SU-DHL-6 (cell line): ENCODE measurements around the gene KDM1B.

Experiments
- EZH2phosphoT487 ChIP-seq: fragments of 200-600 bp; sonication (generic), shearing (Covaris generic); conservative IDR thresholded peaks from 2 replicates; pipeline ENCODE4 v1.6.1; 2018; ENCODE audit warnings: mild to moderate bottlenecking, antibody characterized with exemption, low read length, moderate library complexity, mixed read lengths
- TF ChIP-seq, protein P1 (sequence below): fragments of 200-600 bp; sonication (generic); IDR thresholded peaks from one replicate; pipeline ENCODE4 v1.5.1; 2017; ENCODE audit warnings: antibody characterized with exemption, mild to moderate bottlenecking, low read length, moderate library complexity; ENCODE audit not compliant: insufficient read depth, poor library complexity, severe bottlenecking

DNA sequence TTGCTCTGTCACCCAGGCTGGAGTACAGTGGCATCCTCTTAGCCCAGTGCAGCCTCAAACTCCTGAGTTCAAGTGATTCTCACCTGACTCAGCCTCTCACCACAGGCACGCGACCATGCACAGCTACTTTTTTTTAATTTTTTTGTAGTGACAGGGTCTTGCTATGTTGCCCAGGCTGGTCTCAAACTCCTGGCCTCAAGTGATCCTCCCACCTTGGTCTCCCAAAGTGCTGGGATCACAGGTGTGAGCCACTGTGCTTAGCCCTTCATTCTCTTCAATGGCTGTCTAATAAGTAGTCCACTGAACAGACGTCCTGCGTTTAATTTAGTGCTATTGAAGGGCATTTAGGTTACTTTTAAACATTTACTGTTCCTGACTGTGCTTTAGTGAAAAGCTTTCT is 27.3 kb downstream of the KDM1B start:
- TF ChIP-seq, protein P1, sequence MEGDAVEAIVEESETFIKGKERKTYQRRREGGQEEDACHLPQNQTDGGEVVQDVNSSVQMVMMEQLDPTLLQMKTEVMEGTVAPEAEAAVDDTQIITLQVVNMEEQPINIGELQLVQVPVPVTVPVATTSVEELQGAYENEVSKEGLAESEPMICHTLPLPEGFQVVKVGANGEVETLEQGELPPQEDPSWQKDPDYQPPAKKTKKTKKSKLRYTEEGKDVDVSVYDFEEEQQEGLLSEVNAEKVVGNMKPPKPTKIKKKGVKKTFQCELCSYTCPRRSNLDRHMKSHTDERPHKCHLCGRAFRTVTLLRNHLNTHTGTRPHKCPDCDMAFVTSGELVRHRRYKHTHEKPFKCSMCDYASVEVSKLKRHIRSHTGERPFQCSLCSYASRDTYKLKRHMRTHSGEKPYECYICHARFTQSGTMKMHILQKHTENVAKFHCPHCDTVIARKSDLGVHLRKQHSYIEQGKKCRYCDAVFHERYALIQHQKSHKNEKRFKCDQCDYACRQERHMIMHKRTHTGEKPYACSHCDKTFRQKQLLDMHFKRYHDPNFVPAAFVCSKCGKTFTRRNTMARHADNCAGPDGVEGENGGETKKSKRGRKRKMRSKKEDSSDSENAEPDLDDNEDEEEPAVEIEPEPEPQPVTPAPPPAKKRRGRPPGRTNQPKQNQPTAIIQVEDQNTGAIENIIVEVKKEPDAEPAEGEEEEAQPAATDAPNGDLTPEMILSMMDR = no peak
- no peak for TF ChIP-seq EZH2phosphoT487
